Endothelial cell of umbilical vein (primary cell): ENCODE measurements around the gene HMCN1. TPM values are rescaled to one million over a fixed set of nuclear protein-coding genes. Genes with fewer than 3 reads are reported as not detected.

Experiments used
- BruUV-seq: library from RNA; stranded (reverse); fragments of 400-500 nt; replicated peaks from 2 replicates; lab custom pipeline; 2021; lab: Mats Ljungman, UMichigan
- CTCF ChIA-PET: fragments of 300-600, 350-600 bp; sonication (Branson Sonifier 250); formaldehyde crosslinking; loops from one replicate; lab custom pipeline; 2021; ENCODE audit warnings: antibody characterized with exemption, inconsistent platforms; lab: Charles Lee
- POLR2A ChIA-PET: fragments of 300-600, 350-600 bp; sonication (Branson Sonifier 250); formaldehyde crosslinking; loops from one replicate; lab custom pipeline; 2021; ENCODE audit warnings: antibody characterized with exemption, inconsistent platforms; lab: Charles Lee
- DNase-seq: peaks from one replicate; pipeline ENCODE4 v3.0.0-alpha.2; 2011; ENCODE audit warnings: low read depth, low spot score
- FAIRE-seq: peaks from 2 replicates; lab custom pipeline; 2011; peaks lifted over from hg19 to GRCh38; lab: Jason Lieb, UNC
- H2AFZ ChIP-seq: 2 replicates; pipeline ENCODE4 v1.6.0; 2012; ENCODE audit warnings: low read depth, low read length, control low read depth, inconsistent platforms
- H3K27ac ChIP-seq: 2 replicates; pipeline ENCODE4 v1.5.1; 2011; ENCODE audit warnings: low read depth, mild to moderate bottlenecking, control low read depth, low read length, moderate library complexity; ENCODE audit not compliant: insufficient read depth
- H3K27me3 ChIP-seq, 2 experiments: 2 replicates each; pipeline versions ENCODE4 v1.6.0 to v1.6.1; 2011; ENCODE audit warnings: low read length in 2 of 2, mixed read lengths in 1 of 2; ENCODE audit not compliant: control insufficient read depth in 2 of 2, insufficient read depth in 2 of 2
- H3K36me3 ChIP-seq, 2 experiments: 2 replicates in 1 of 2; 3 replicates in 1 of 2; pipeline ENCODE4 v1.5.1; 2011; ENCODE audit warnings: low read length in 2 of 2, mild to moderate bottlenecking in 1 of 2, moderate library complexity in 1 of 2; ENCODE audit not compliant: control insufficient read depth in 2 of 2, insufficient read depth in 2 of 2; ENCODE audit errors: extremely low read depth in 1 of 2
- H3K4me1 ChIP-seq: 3 replicates; pipeline ENCODE4 v1.5.1; 2011; ENCODE audit warnings: mild to moderate bottlenecking, low read length; ENCODE audit not compliant: control insufficient read depth, insufficient read depth; ENCODE audit errors: extremely low read depth
- H3K4me2 ChIP-seq: 2 replicates; pipeline ENCODE4 v1.6.1; 2011; ENCODE audit warnings: low read length, control low read depth, mixed read lengths; ENCODE audit not compliant: insufficient read depth
- H3K4me3 ChIP-seq, 3 experiments: fragments of 200-600 bp in 1 of 3; sonication (generic), shearing (Covaris generic) in 1 of 3; replicated peaks in 1 of 3; 2 replicates each; pipeline ENCODE4 v1.5.1; 2011 to 2016; ENCODE audit warnings: control low read depth in 3 of 3, low read length in 3 of 3, mild to moderate bottlenecking in 2 of 3, inconsistent platforms in 1 of 3, low read depth in 1 of 3, moderate library complexity in 1 of 3; ENCODE audit not compliant: insufficient read depth in 1 of 3
- H3K79me2 ChIP-seq: 2 replicates; pipeline ENCODE4 v1.6.0; 2012; ENCODE audit warnings: low read length, inconsistent platforms; ENCODE audit not compliant: control insufficient read depth, insufficient read depth
- H3K9ac ChIP-seq: replicated peaks from 2 replicates; pipeline ENCODE3; 2011; ENCODE audit warnings: low read length, control low read depth; ENCODE audit not compliant: insufficient read depth; ENCODE audit errors: extremely low read depth
- H3K9me1 ChIP-seq: replicated peaks from 3 replicates; pipeline ENCODE4 v1.6.0; 2011; ENCODE audit warnings: mild to moderate bottlenecking, low read length; ENCODE audit not compliant: control insufficient read depth, insufficient read depth; ENCODE audit errors: extremely low read depth
- H3K9me3 ChIP-seq: replicated peaks from 2 replicates; pipeline ENCODE4 v1.5.1; 2012; ENCODE audit warnings: low read length, inconsistent platforms; ENCODE audit not compliant: control insufficient read depth, insufficient read depth
- H4K20me1 ChIP-seq: replicated peaks from 2 replicates; pipeline ENCODE3; 2011; ENCODE audit warnings: mild to moderate bottlenecking, low read length; ENCODE audit not compliant: control insufficient read depth, insufficient read depth; ENCODE audit errors: extremely low read depth
- CTCF ChIP-seq, 2 donors: IDR thresholded peaks; 1 replicate in 1 of 2; 2 replicates in 1 of 2; pipeline ENCODE4 v1.5.1; 2011; ENCODE audit warnings: low read length in 2 of 2, mild to moderate bottlenecking in 2 of 2, moderate library complexity in 2 of 2, control low read depth in 1 of 2, inconsistent platforms in 1 of 2, low read depth in 1 of 2; ENCODE audit not compliant: insufficient read depth in 1 of 2; ENCODE audit errors: extremely low read depth in 1 of 2
- EZH2 ChIP-seq: IDR thresholded peaks from 2 replicates; pipeline ENCODE4 v1.6.1; 2012; ENCODE audit warnings: borderline replicate concordance, low read depth, mild to moderate bottlenecking, moderate library complexity, low read length, inconsistent platforms; ENCODE audit not compliant: severe bottlenecking
- FOS ChIP-seq: IDR thresholded peaks from 2 replicates; pipeline ENCODE4 v1.6.1; 2011; ENCODE audit warnings: mild to moderate bottlenecking, low read length, moderate library complexity, borderline replicate concordance; ENCODE audit not compliant: insufficient read depth
- GATA2 ChIP-seq: IDR thresholded peaks from 2 replicates; pipeline ENCODE4 v1.7.0; 2011; ENCODE audit warnings: low read depth, mild to moderate bottlenecking, moderate library complexity, mixed read lengths, low read length; ENCODE audit not compliant: insufficient read length, insufficient read depth
- JUN ChIP-seq: IDR thresholded peaks from 2 replicates; pipeline ENCODE4 v1.6.1; 2011; ENCODE audit warnings: borderline replicate concordance, low read depth; ENCODE audit not compliant: insufficient read length, insufficient read depth
- MYC ChIP-seq: IDR thresholded peaks from one replicate; pipeline ENCODE4 v1.6.1; 2011; ENCODE audit warnings: mild to moderate bottlenecking, low read depth, low read length
- POLR2A ChIP-seq: IDR thresholded peaks from 2 replicates; pipeline ENCODE4 v1.6.1; 2012; ENCODE audit warnings: low read depth, mild to moderate bottlenecking, control low read depth, low read length
- POLR2AphosphoS5 ChIP-seq: IDR thresholded peaks from 2 replicates; pipeline ENCODE4 v1.6.1; 2012; ENCODE audit warnings: low read depth, mild to moderate bottlenecking, control low read depth, low read length, moderate library complexity; ENCODE audit not compliant: insufficient read depth
- dilution Hi-C: fragments of 300-500 bp; cut with MboI; formaldehyde crosslinking; loops from one replicate; pipeline ENCODE4 v1.15.0; 2019; ENCODE audit warnings: low sequenced_read_pairs; ENCODE audit not compliant: extremely low pct_ligation_motif_present
- intact Hi-C: fragments of 100-400 bp; cut with micrococcal nuclease; formaldehyde crosslinking; loops from one replicate; pipeline ENCODE4 v1.10.0; 2022
- polyA plus RNA-seq, 4 experiments: library from polyadenylated mRNA; depleted of rRNA in 3 of 4; stranded (reverse) in 3 of 4; unstranded in 1 of 4; fragments of >200 nt; gene quantifications; 2 replicates each; pipeline versions ENCODE4 v1.2.1 to v1.2.3, GENCODE V29; 2011 to 2012; ENCODE audit warnings: missing spikeins in 1 of 4
- total RNA-seq: library from RNA; stranded (reverse); gene quantifications from 2 replicates; pipeline ENCODE4 v1.2.3, GENCODE V29; 2021
- TF ChIP-seq, protein P1 (sequence below): IDR thresholded peaks from 2 replicates; pipeline ENCODE4 v1.6.1; 2011; ENCODE audit not compliant: insufficient read depth, insufficient read length

Gene HMCN1
- total and polyA plus RNA-seq, 2 donors (not counting 3 experiments of a cell fraction or from before 2014, with no cell fraction given), result 10.3 to 16.0 TPM

GRCh38 chr1:185860311-185860710 lies 126.1 kb downstream of the HMCN1 start:
- H3K4me2 ChIP-seq, result no peak overlapping the region

More at GRCh38 chr1:185860311-185860710, 126.1 kb downstream of the HMCN1 start:
- H3K36me3 ChIP-seq, result no peaks in the 10 kb centered on the region
- H4K20me1 ChIP-seq, result no peaks in the 10 kb centered on the region
- ChIA-PET CTCF (interaction anchor here (0.7 to 2.4 kb wide), 3 partner anchors 11 to 140 kb away, joined by 3 to 11 read pairs (median 4); no protein-coding TSS in a partner anchor), POLR2A (no interaction called here)
- peaks cover 36% of the 10 kb centered on the region for H3K4me1 ChIP-seq
- TF ChIP-seq, protein P1, sequence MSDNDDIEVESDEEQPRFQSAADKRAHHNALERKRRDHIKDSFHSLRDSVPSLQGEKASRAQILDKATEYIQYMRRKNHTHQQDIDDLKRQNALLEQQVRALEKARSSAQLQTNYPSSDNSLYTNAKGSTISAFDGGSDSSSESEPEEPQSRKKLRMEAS, result no peak
- no peak for TF ChIP-seq POLR2AphosphoS5
- no peak for TF ChIP-seq GATA2
- no peak for TF ChIP-seq CTCF (IDR thresholded peaks at IDR 0.05; ENCODE audit: extremely low read depth in 1 of 2, insufficient read depth in 1 of 2, low read depth in 1 of 2, low read length in 2 of 2)
- TF ChIP-seq POLR2A, result no peak
- TF ChIP-seq FOS, result no peak
- TF ChIP-seq EZH2, result no peak
- TF ChIP-seq JUN, result no peak
- no peak for TF ChIP-seq MYC
- FAIRE-seq (no peak), DNase-seq (no peak)
- no TSS peak for BruUV-seq
- no peak overlapping the region for H3K9ac ChIP-seq
- no peak overlapping the region for H3K27ac ChIP-seq
- intact Hi-C loops (loop anchor here (2.0 to 5.0 kb wide), 2 partner anchors 242 to 327 kb away; no protein-coding TSS in a partner anchor), dilution Hi-C loops (no loop called here)
- H3K9me3 ChIP-seq, result no peaks in the 10 kb centered on the region
- no peak overlapping the region for H2AFZ ChIP-seq
- no peaks in the 10 kb centered on the region for H3K9me1 ChIP-seq
- H3K27me3 ChIP-seq, result no peaks in the 10 kb centered on the region
- H3K4me3 ChIP-seq, result no peak overlapping the region
- no peaks in the 10 kb centered on the region for H3K79me2 ChIP-seq
